ENCODE results near the gene LMBRD2. TPM values are rescaled to one million over a fixed set of nuclear protein-coding genes. Genes with fewer than 3 reads are reported as not detected.

LMBRD2 gene
- total RNA-seq, 2 experiments from 2014 or later = 4.1 to 4.2 TPM

GRCh38 chr5:36158144-36158543, 6.5 kb upstream of the LMBRD2 start:
- Histone ChIP-seq H3K4me3 (ENCODE audit: low read length) (no peak overlapping the region), H3K9me3 (ENCODE audit: control insufficient read depth in 1 of 2, insufficient read depth in 1 of 2, low read length in 2 of 2) (no peaks in the 10 kb centered on the region), H3K27ac (ENCODE audit: low read depth in 1 of 2, low read length in 2 of 2) (no peak overlapping the region), H3K36me3 (ENCODE audit: insufficient read depth, low read length) (peaks cover 59% of the 10 kb centered on the region), H3K27me3 (ENCODE audit: control insufficient read depth in 1 of 2, insufficient read depth in 2 of 2, low read length in 2 of 2) (no peaks in the 10 kb centered on the region), H3K4me1 (ENCODE audit: insufficient read depth, low read length) (peaks cover 11% of the 10 kb centered on the region)
- Mint-ChIP-seq H3K4me1 (ENCODE audit: low read depth) (peaks cover 41% of the 10 kb centered on the region), H3K27ac (no peak overlapping the region), H3K36me3 (ENCODE audit: low read depth) (peaks cover 96% of the 10 kb centered on the region), H3K27me3 (no peaks in the 10 kb centered on the region), H3K9me3 (no peaks in the 10 kb centered on the region), H3K4me3 (no peak overlapping the region)
- CTCF ChIA-PET = no interaction called here
- POLR2A ChIA-PET = no interaction called here
- intact Hi-C loops (cut with DNase I, micrococcal nuclease) = loop anchor here in 1 of 2 experiments (10.0 kb wide), 1 partner anchor 1323 kb away; the partner anchor contains the start of gene TTC23L
- ATAC-seq (ENCODE audit: poor library complexity) = no peak
- no peak for DNase-seq
- no peak for TF ChIP-seq CTCF (IDR thresholded peaks at IDR 0.05)

GRCh38 chr5:36156619-36157018, 4.9 kb upstream of the LMBRD2 start:
- Histone ChIP-seq H3K4me1 (ENCODE audit: insufficient read depth, low read length) (peaks cover 21% of the 10 kb centered on the region), H3K36me3 (ENCODE audit: insufficient read depth, low read length) (peaks cover 43% of the 10 kb centered on the region), H3K9me3 (ENCODE audit: control insufficient read depth in 1 of 2, insufficient read depth in 1 of 2, low read length in 2 of 2) (no peaks in the 10 kb centered on the region), H3K27ac (ENCODE audit: low read depth in 1 of 2, low read length in 2 of 2) (no peak overlapping the region), H3K4me3 (ENCODE audit: low read length) (no peak overlapping the region), H3K27me3 (ENCODE audit: control insufficient read depth in 1 of 2, insufficient read depth in 2 of 2, low read length in 2 of 2) (no peaks in the 10 kb centered on the region)
- H3K4me1 Mint-ChIP-seq (ENCODE audit: low read depth) = peaks cover 50% of the 10 kb centered on the region
- peaks cover 96% of the 10 kb centered on the region for H3K36me3 Mint-ChIP-seq (ENCODE audit: low read depth)
- ChIA-PET POLR2A (interaction anchor here (1.1 kb wide), 1 partner anchor 85 kb away, joined by 4 read pairs; the partner anchor contains the start of gene NADK2), CTCF (no interaction called here)
- no peak overlapping the region for H3K27ac Mint-ChIP-seq
- H3K27me3 Mint-ChIP-seq = no peaks in the 10 kb centered on the region
- DNase-seq (no peak), ATAC-seq (ENCODE audit: poor library complexity) (no peak)
- H3K4me3 Mint-ChIP-seq = no peak overlapping the region
- TF ChIP-seq CTCF (IDR thresholded peaks at IDR 0.05) = no peak
- no peaks in the 10 kb centered on the region for H3K9me3 Mint-ChIP-seq
- intact Hi-C loops (cut with DNase I, micrococcal nuclease) = loop anchor here in 1 of 2 experiments (10.0 kb wide), 1 partner anchor 1322 kb away; the partner anchor contains the start of gene TTC23L

GRCh38 chr5:36156121-36156601, 4.5 kb upstream of the LMBRD2 start:
- ATAC-seq (ENCODE audit: poor library complexity) (no peak), DNase-seq (no peak)
- Mint-ChIP-seq H3K36me3 (ENCODE audit: low read depth) (peaks cover 92% of the 10 kb centered on the region), H3K27me3 (no peaks in the 10 kb centered on the region), H3K4me1 (ENCODE audit: low read depth) (peaks cover 50% of the 10 kb centered on the region), H3K4me3 (no peak overlapping the region), H3K27ac (no peak overlapping the region), H3K9me3 (no peaks in the 10 kb centered on the region)
- POLR2A ChIA-PET = no interaction called here
- Histone ChIP-seq H3K9me3 (ENCODE audit: control insufficient read depth in 1 of 2, insufficient read depth in 1 of 2, low read length in 2 of 2) (no peaks in the 10 kb centered on the region), H3K4me3 (ENCODE audit: low read length) (no peak overlapping the region), H3K27me3 (ENCODE audit: control insufficient read depth in 1 of 2, insufficient read depth in 2 of 2, low read length in 2 of 2) (no peaks in the 10 kb centered on the region), H3K36me3 (ENCODE audit: insufficient read depth, low read length) (peaks cover 39% of the 10 kb centered on the region), H3K27ac (ENCODE audit: low read depth in 1 of 2, low read length in 2 of 2) (no peak overlapping the region), H3K4me1 (ENCODE audit: insufficient read depth, low read length) (peaks cover 24% of the 10 kb centered on the region)
- intact Hi-C loops (cut with DNase I, micrococcal nuclease) = loop anchor here in 1 of 2 experiments (10.0 kb wide), 1 partner anchor 1321 kb away; the partner anchor contains the start of gene TTC23L
- CTCF ChIA-PET = no interaction called here
- no peak for TF ChIP-seq CTCF (IDR thresholded peaks at IDR 0.05)

All from CD4-positive, alpha-beta T cell (primary cell).